ENCODE data around the gene PACS1.

DNA sequence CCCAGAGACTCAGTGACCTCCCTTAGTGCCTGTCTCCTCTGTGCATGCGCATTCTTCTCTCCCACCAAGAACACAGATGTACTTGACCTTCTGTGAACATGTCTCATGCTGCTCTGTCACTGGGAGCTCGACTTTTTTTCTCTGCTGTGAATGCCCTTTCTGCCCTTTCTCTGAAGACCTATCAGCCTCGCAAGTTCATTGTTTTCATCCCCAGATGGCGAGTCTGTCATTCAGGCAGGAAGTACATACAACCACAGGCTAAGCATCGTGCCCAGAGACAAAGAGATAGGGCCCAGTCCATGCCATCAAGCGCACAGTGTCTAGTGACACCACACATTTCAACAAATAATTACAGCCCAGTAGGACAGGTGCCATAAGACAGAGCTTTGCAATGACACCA lies 148.0 kb downstream of the PACS1 start:
- TF ChIP-seq, protein P1, sequence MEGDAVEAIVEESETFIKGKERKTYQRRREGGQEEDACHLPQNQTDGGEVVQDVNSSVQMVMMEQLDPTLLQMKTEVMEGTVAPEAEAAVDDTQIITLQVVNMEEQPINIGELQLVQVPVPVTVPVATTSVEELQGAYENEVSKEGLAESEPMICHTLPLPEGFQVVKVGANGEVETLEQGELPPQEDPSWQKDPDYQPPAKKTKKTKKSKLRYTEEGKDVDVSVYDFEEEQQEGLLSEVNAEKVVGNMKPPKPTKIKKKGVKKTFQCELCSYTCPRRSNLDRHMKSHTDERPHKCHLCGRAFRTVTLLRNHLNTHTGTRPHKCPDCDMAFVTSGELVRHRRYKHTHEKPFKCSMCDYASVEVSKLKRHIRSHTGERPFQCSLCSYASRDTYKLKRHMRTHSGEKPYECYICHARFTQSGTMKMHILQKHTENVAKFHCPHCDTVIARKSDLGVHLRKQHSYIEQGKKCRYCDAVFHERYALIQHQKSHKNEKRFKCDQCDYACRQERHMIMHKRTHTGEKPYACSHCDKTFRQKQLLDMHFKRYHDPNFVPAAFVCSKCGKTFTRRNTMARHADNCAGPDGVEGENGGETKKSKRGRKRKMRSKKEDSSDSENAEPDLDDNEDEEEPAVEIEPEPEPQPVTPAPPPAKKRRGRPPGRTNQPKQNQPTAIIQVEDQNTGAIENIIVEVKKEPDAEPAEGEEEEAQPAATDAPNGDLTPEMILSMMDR (IDR thresholded peaks at IDR 0.05; ENCODE audit: low read depth, low read length, poor library complexity, severe bottlenecking): no peak
- TF ChIP-seq EZH2phosphoT487 (IDR thresholded peaks at IDR 0.05; ENCODE audit: borderline replicate concordance, low read length): no peak
